22Rv1 (cell line): Measurements from ENCODE around the gene HNRNPDL.
"Not testable (repeated sequence)": the region's sequence is repeated elsewhere in the genome, so short reads cannot be mapped to it uniquely, and the experiment has no call there.

Experiments used
- H3K27ac ChIP-seq: fragments of 450-650 bp; 2 replicates; pipeline ENCODE4 v1.5.1; 2017
- ZFX ChIP-seq: fragments of 450-650 bp; IDR thresholded peaks from 2 replicates; pipeline ENCODE4 v1.6.1; 2017; ENCODE audit warnings: antibody characterized with exemption, borderline replicate concordance
- TF ChIP-seq, protein P1 (sequence below): fragments of 450-650 bp; IDR thresholded peaks from 2 replicates; pipeline ENCODE4 v1.5.1; 2017; ENCODE audit warnings: mild to moderate bottlenecking

HNRNPDL gene

DNA sequence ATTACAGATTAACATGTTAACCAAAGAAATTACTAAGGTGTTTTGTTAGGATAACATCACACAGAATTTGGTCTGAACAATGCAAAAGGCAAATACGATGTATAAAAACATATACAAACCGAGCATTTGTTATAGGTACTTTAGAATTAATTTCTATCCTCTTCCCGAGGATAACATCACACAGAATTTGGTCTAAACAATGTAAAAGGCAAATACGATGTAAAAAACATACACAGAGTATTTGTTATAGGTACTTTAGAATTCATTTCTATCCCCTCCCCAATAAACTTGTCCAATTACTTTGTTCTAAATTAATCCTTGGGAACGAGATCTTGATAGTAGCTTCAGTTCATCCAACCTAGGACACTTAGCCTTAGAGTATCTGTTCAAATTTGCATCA is 7.6 kb downstream of the HNRNPDL start:
- no peak overlapping the region for H3K27ac ChIP-seq
- TF ChIP-seq, protein P1, sequence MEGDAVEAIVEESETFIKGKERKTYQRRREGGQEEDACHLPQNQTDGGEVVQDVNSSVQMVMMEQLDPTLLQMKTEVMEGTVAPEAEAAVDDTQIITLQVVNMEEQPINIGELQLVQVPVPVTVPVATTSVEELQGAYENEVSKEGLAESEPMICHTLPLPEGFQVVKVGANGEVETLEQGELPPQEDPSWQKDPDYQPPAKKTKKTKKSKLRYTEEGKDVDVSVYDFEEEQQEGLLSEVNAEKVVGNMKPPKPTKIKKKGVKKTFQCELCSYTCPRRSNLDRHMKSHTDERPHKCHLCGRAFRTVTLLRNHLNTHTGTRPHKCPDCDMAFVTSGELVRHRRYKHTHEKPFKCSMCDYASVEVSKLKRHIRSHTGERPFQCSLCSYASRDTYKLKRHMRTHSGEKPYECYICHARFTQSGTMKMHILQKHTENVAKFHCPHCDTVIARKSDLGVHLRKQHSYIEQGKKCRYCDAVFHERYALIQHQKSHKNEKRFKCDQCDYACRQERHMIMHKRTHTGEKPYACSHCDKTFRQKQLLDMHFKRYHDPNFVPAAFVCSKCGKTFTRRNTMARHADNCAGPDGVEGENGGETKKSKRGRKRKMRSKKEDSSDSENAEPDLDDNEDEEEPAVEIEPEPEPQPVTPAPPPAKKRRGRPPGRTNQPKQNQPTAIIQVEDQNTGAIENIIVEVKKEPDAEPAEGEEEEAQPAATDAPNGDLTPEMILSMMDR = no peak
- TF ChIP-seq ZFX = no peak

DNA sequence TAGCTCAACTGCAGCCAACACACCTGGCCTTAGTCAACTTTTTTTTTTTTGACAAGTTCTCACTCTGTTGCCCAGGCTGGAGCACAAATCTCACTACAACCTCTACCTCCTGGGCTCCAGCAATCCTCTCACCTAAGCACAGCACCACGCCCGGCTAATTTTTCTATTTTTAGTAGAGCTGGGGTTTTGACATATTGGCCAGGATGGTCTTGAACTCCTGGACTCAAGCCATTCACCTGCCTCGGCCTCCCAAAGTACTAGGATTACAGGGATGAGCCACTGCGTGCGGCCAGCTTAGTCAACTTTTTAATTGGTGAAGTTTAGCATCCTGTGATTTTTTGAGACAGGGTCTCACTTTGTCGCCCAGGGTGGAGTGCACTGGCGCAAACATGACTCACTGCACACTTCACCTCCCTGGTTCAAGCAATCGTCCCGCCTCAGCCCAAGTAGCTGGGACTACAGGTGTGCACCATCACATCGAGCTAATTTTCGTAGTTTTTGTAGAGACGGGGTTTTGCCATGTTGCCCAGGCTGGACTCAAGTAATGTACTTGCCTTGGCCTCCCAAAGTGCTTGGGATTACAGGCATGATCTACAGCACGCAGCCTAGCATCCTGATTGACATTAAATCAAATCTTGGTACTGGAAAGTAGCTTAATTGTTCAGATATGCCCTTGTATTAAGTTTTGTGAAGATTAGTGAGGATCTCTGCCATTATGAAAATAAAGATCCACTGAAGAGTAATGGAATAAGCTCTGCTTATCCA is 8.3 kb downstream of the HNRNPDL start:
- H3K27ac ChIP-seq = no peak overlapping the region

DNA sequence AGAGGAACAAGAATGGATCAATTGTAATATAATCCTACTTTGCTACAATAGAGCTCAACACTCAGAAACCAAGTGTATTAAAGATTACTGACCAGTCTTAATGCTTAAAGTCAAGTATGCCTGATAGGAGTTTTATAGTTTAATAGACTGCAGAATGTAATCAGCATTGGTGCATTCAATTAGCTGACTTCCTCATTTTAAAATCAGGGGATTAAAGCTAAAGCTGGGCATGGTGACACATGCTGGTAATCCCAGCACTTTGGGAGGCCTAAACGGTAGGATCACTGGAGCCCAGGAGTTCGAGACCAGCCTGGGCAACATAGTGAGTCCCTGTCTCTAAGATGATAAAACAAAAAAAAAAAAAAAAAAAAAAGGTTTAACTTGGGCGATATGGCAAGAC is 10.8 kb downstream of the HNRNPDL start:
- no peak for TF ChIP-seq ZFX
- TF ChIP-seq, protein P1 = no peak
- H3K27ac ChIP-seq = no peak overlapping the region

More for the DNA sequence above, 8.3 kb downstream of the HNRNPDL start:
- TF ChIP-seq, protein P1 = no peak
- no peak for TF ChIP-seq ZFX

DNA sequence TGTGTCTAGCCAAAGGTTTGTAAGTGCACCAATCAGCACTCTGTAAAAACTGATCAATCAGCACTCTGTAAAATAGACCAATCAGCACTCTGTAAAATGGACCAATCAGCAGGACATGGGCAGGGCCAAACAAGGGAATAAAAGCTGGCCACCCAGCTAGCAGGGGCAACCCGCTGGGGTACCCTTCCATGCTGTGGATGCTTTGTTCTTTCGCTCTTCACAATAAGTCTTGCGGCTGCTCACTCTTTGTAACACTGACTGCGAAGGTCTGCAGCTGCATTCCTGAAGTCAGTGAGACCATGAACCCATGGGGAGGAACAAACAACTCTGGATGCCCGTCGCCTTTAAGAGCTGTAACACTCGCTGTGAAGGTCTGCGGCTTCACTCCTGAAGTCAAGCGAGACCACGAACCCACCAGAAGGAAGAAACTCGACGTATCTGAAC is 14.3 kb downstream of the HNRNPDL start:
- H3K27ac ChIP-seq = no peak overlapping the region
- TF ChIP-seq, protein P1 = no peak
- no peak for TF ChIP-seq ZFX

DNA sequence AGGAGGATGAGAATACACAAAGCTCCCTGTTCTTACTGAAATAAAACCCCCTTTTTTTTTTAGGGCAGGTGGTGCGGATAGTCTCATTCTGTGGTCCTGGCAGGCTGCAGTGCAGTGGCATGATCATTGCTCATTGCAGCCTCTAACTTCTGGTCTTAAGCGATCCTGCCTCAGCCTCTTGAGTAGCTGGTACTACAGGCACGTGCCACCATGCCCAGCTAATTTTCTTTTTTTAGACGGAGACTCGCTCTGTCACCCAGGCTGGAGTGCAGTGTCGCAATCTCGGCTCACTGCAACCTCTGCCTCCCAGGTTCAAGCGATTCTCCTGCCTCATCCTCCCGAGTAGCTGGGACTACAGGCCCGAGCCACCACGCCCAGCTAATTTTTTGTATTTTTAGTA is 15.2 kb downstream of the HNRNPDL start:
- H3K27ac ChIP-seq = not testable (repeated sequence)

DNA sequence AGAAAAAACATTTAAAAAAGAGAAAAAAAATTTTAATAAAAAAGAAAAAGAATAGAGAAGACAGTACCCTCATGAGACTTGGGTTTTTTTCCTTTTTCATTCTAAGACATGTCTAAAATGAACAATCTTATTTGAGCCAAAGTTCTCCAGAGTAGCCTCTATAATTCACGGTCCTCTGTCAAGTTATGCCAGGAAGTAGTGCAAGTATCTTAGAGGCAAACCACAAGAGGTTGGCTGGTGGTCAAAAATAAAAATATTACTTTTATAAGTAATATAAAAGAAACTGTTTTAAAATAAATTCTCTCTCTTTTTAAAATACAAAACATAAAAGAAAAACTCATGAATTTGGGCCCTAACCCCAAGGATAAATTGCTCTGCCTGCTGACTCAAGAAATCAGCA is 26.5 kb downstream of the HNRNPDL start:
- H3K27ac ChIP-seq = no peak overlapping the region
- TF ChIP-seq, protein P1 = no peak
- TF ChIP-seq ZFX = no peak

DNA sequence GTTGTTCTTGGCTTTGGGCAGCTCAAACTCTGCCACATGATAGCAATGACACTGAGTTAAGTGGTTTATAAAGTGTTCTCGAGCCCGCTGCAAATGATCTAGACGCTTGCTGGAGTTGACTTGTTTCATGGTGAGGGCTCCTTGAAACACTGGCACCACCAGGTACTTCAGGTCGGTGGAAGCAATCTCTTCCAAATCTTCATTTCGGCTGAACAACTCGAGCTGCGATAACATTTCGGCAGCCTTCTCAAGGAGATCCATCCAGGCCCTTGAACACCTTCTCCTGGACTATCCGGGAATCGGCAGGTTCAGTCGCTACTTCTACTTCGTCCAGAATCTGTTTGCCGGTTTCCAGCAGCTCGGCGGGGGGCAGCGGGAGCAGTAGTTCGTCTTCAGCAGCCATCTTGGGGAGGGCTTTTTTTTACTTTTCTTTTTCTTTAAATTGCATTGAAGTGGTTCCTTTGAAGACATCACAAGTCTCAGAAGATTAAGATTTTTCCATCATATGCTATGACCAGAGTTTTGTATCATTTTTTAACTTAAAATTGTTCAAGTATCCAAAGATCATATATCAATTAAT is 28.0 kb downstream of the HNRNPDL start:
- no peak for TF ChIP-seq ZFX
- TF ChIP-seq, protein P1 = no peak
- no peak overlapping the region for H3K27ac ChIP-seq
